ENCODE measurements around the gene TMEM225B.

Gene TMEM225B

GRCh38 chr7:99625961-99626360, 27.9 kb downstream of the TMEM225B start:
- Histone ChIP-seq H3K4me1 (ENCODE audit: control insufficient read depth in 2 of 2, insufficient read depth in 1 of 2, low read depth in 1 of 2, low read length in 2 of 2) (peaks cover 0 to under 1% of the 10 kb centered on the region in 2 donors), H2BK5ac (ENCODE audit: low read length) (no peak overlapping the region), H3K27ac (replicated peaks; ENCODE audit: low read length) (no peak overlapping the region), H2AFZ (ENCODE audit: low read length) (no peak overlapping the region), H2BK120ac (ENCODE audit: low read depth, low read length) (no peak overlapping the region), H3K9me3 (replicated peaks in 1 of 2; ENCODE audit: control insufficient read depth in 2 of 2, insufficient read depth in 1 of 2, low read depth in 1 of 2, low read length in 2 of 2) (no peaks in the 10 kb centered on the region), H2AK5ac (ENCODE audit: low read depth, low read length) (no peak overlapping the region), H2BK15ac (ENCODE audit: low read length) (no peak overlapping the region), H3K4me3 (ENCODE audit: low read length in 2 of 2) (no peak overlapping the region), H3K79me1 (ENCODE audit: low read depth, low read length) (peaks cover 2% of the 10 kb centered on the region), H3K36me3 (replicated peaks in 1 of 2; ENCODE audit: control insufficient read depth in 2 of 2, insufficient read depth in 2 of 2, low read length in 2 of 2) (peaks cover 62 to 99% of the 10 kb centered on the region in 2 donors), H4K8ac (ENCODE audit: low read depth, low read length) (no peak overlapping the region), H3K14ac (ENCODE audit: low read length) (no peak overlapping the region), H3K18ac (ENCODE audit: low read length) (no peak overlapping the region), H4K91ac (ENCODE audit: low read depth, low read length, poor library complexity) (no peak overlapping the region), H3K4ac (ENCODE audit: low read length) (no peak overlapping the region), H2BK12ac (ENCODE audit: low read length) (no peak overlapping the region), H3K4me2 (ENCODE audit: insufficient read depth, low read length, poor library complexity, severe bottlenecking) (no peak overlapping the region), H3K27me3 (ENCODE audit: control insufficient read depth in 3 of 3, insufficient read depth in 3 of 3, low read depth in 1 of 3, low read length in 3 of 3) (no peaks in the 10 kb centered on the region), H3K9ac (ENCODE audit: low read depth, low read length, poor library complexity) (no peak overlapping the region), H3K23ac (ENCODE audit: low read depth, low read length, poor library complexity) (no peak overlapping the region)
- no CpG with 5 or more reads among the region's 4 CpGs for WGBS, 2 donors (ENCODE audit: extremely low coverage in 2 of 2, insufficient read length in 2 of 2, insufficient replicate concordance in 1 of 2)
- no peak for DNase-seq (ENCODE audit: low spot score)

GRCh38 chr7:99626661-99627060, 28.6 kb downstream of the TMEM225B start:
- no peak overlapping the region for H4K91ac ChIP-seq (ENCODE audit: low read depth, low read length, poor library complexity)
- no peak overlapping the region for H3K23ac ChIP-seq (ENCODE audit: low read depth, low read length, poor library complexity)
- H3K9ac ChIP-seq (ENCODE audit: low read depth, low read length, poor library complexity), result no peak overlapping the region
- H4K8ac ChIP-seq (ENCODE audit: low read depth, low read length), result no peak overlapping the region
- no CpG with 5 or more reads among the region's 1 CpG for WGBS, 2 donors (ENCODE audit: extremely low coverage in 2 of 2, insufficient read length in 2 of 2, insufficient replicate concordance in 1 of 2)
- no peak overlapping the region for H3K18ac ChIP-seq (ENCODE audit: low read length)
- no peak overlapping the region for H2BK15ac ChIP-seq (ENCODE audit: low read length)
- H3K27me3 ChIP-seq (ENCODE audit: control insufficient read depth in 3 of 3, insufficient read depth in 3 of 3, low read depth in 1 of 3, low read length in 3 of 3), result no peaks in the 10 kb centered on the region
- H3K4me1 ChIP-seq (ENCODE audit: control insufficient read depth in 2 of 2, insufficient read depth in 1 of 2, low read depth in 1 of 2, low read length in 2 of 2), result peaks cover 0 to 1% of the 10 kb centered on the region in 2 donors
- H3K4me2 ChIP-seq (ENCODE audit: insufficient read depth, low read length, poor library complexity, severe bottlenecking), result no peak overlapping the region
- H3K14ac ChIP-seq (ENCODE audit: low read length), result no peak overlapping the region
- H3K36me3 ChIP-seq (replicated peaks in 1 of 2; ENCODE audit: control insufficient read depth in 2 of 2, insufficient read depth in 2 of 2, low read length in 2 of 2), result peaks cover 60 to 99% of the 10 kb centered on the region in 2 donors
- DNase-seq (ENCODE audit: low spot score), result no peak
- H2BK12ac ChIP-seq (ENCODE audit: low read length), result no peak overlapping the region
- H2BK120ac ChIP-seq (ENCODE audit: low read depth, low read length), result no peak overlapping the region
- no peaks in the 10 kb centered on the region for H3K9me3 ChIP-seq (replicated peaks in 1 of 2; ENCODE audit: control insufficient read depth in 2 of 2, insufficient read depth in 1 of 2, low read depth in 1 of 2, low read length in 2 of 2)
- H3K4me3 ChIP-seq (ENCODE audit: low read length in 2 of 2), result no peak overlapping the region
- no peak overlapping the region for H2BK5ac ChIP-seq (ENCODE audit: low read length)
- H3K27ac ChIP-seq (replicated peaks; ENCODE audit: low read length), result no peak overlapping the region
- H2AFZ ChIP-seq (ENCODE audit: low read length), result no peak overlapping the region
- no peak overlapping the region for H2AK5ac ChIP-seq (ENCODE audit: low read depth, low read length)
- H3K79me1 ChIP-seq (ENCODE audit: low read depth, low read length), result peaks cover 2% of the 10 kb centered on the region
- H3K4ac ChIP-seq (ENCODE audit: low read length), result no peak overlapping the region

DNA sequence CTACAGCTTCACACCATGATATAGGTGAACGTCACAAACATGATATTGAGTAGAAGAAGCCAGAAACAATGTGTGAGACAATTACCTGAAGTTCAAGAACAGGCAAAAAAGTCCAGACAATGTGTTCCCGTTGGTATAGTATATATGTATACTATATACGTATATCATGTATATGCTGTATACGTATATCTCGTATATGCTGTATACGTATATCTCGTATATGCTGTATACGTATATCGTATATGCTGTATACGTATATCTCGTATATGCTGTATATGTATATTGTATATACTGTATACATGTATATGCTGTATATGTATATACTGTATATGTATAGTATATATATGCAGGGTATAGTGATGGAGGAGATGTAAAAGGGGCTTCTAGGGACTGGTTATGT, 29.4 kb downstream of the TMEM225B start:
- Histone ChIP-seq H4K8ac (ENCODE audit: low read depth, low read length) (no peak overlapping the region), H3K9ac (ENCODE audit: low read depth, low read length, poor library complexity) (no peak overlapping the region), H2AK5ac (ENCODE audit: low read depth, low read length) (no peak overlapping the region), H2AFZ (ENCODE audit: low read length) (no peak overlapping the region), H3K79me1 (ENCODE audit: low read depth, low read length) (peaks cover 2% of the 10 kb centered on the region), H3K27me3 (ENCODE audit: control insufficient read depth in 3 of 3, insufficient read depth in 3 of 3, low read depth in 1 of 3, low read length in 3 of 3) (no peaks in the 10 kb centered on the region), H3K4me1 (ENCODE audit: control insufficient read depth in 2 of 2, insufficient read depth in 1 of 2, low read depth in 1 of 2, low read length in 2 of 2) (peaks cover 0 to 1% of the 10 kb centered on the region in 2 donors), H3K4me3 (ENCODE audit: low read length in 2 of 2) (no peak overlapping the region), H3K23ac (ENCODE audit: low read depth, low read length, poor library complexity) (no peak overlapping the region), H3K18ac (ENCODE audit: low read length) (no peak overlapping the region), H2BK120ac (ENCODE audit: low read depth, low read length) (no peak overlapping the region), H3K9me3 (replicated peaks in 1 of 2; ENCODE audit: control insufficient read depth in 2 of 2, insufficient read depth in 1 of 2, low read depth in 1 of 2, low read length in 2 of 2) (no peaks in the 10 kb centered on the region), H4K91ac (ENCODE audit: low read depth, low read length, poor library complexity) (no peak overlapping the region), H3K4me2 (ENCODE audit: insufficient read depth, low read length, poor library complexity, severe bottlenecking) (no peak overlapping the region), H3K4ac (ENCODE audit: low read length) (no peak overlapping the region), H2BK5ac (ENCODE audit: low read length) (no peak overlapping the region), H3K36me3 (replicated peaks in 1 of 2; ENCODE audit: control insufficient read depth in 2 of 2, insufficient read depth in 2 of 2, low read length in 2 of 2) (peaks cover 63 to 99% of the 10 kb centered on the region in 2 donors), H3K27ac (replicated peaks; ENCODE audit: low read length) (no peak overlapping the region), H2BK12ac (ENCODE audit: low read length) (no peak overlapping the region), H2BK15ac (ENCODE audit: low read length) (no peak overlapping the region), H3K14ac (ENCODE audit: low read length) (no peak overlapping the region)
- no peak for DNase-seq (ENCODE audit: low spot score)
- whole genome bisulfite sequencing, 2 donors (ENCODE audit: extremely low coverage in 2 of 2, insufficient read length in 2 of 2, insufficient replicate concordance in 1 of 2), result no CpG with 5 or more reads among the region's 11 CpGs

- Histone ChIP-seq H3K9me3 (replicated peaks in 1 of 2; ENCODE audit: control insufficient read depth in 2 of 2, insufficient read depth in 1 of 2, low read depth in 1 of 2, low read length in 2 of 2) (no peaks in the 10 kb centered on the region), H3K4me3 (ENCODE audit: low read length in 2 of 2) (no peak overlapping the region), H3K14ac (ENCODE audit: low read length) (no peak overlapping the region), H2AFZ (ENCODE audit: low read length) (no peak overlapping the region), H3K27ac (replicated peaks; ENCODE audit: low read length) (no peak overlapping the region), H3K9ac (ENCODE audit: low read depth, low read length, poor library complexity) (no peak overlapping the region), H3K36me3 (replicated peaks in 1 of 2; ENCODE audit: control insufficient read depth in 2 of 2, insufficient read depth in 2 of 2, low read length in 2 of 2) (peaks cover 54 to 100% of the 10 kb centered on the region in 2 donors), H2BK120ac (ENCODE audit: low read depth, low read length) (no peak overlapping the region), H2BK12ac (ENCODE audit: low read length) (no peak overlapping the region), H3K4me2 (ENCODE audit: insufficient read depth, low read length, poor library complexity, severe bottlenecking) (no peak overlapping the region), H4K8ac (ENCODE audit: low read depth, low read length) (no peak overlapping the region), H3K27me3 (ENCODE audit: control insufficient read depth in 3 of 3, insufficient read depth in 3 of 3, low read depth in 1 of 3, low read length in 3 of 3) (no peaks in the 10 kb centered on the region), H2AK5ac (ENCODE audit: low read depth, low read length) (no peak overlapping the region), H3K18ac (ENCODE audit: low read length) (no peak overlapping the region), H4K91ac (ENCODE audit: low read depth, low read length, poor library complexity) (no peak overlapping the region), H3K4ac (ENCODE audit: low read length) (no peak overlapping the region), H3K79me1 (ENCODE audit: low read depth, low read length) (peaks cover under 1% of the 10 kb centered on the region), H3K23ac (ENCODE audit: low read depth, low read length, poor library complexity) (no peak overlapping the region), H3K4me1 (ENCODE audit: control insufficient read depth in 2 of 2, insufficient read depth in 1 of 2, low read depth in 1 of 2, low read length in 2 of 2) (peaks cover 0 to 1% of the 10 kb centered on the region in 2 donors), H2BK15ac (ENCODE audit: low read length) (no peak overlapping the region), H2BK5ac (ENCODE audit: low read length) (no peak overlapping the region)
- no peak for DNase-seq (ENCODE audit: low spot score)
- no CpG with 5 or more reads among the region's 14 CpGs for WGBS, 2 donors (ENCODE audit: extremely low coverage in 2 of 2, insufficient read length in 2 of 2, insufficient replicate concordance in 1 of 2)
Observed at GRCh38 chr7:99628471-99629465, 30.7 kb downstream of the TMEM225B start.

Measured in neuronal stem cell (in vitro differentiated cells).